H9 (cell line): ENCODE results near the gene MYO5C. TPM values are rescaled to one million over a fixed set of nuclear protein-coding genes. Genes with fewer than 3 reads are reported as not detected.

Experiments used
- DNase-seq: peaks from one replicate; pipeline ENCODE4 v3.0.0-alpha.2; 2017
- H2AFZ ChIP-seq: one replicate; pipeline ENCODE4 v1.6.1; 2013; ENCODE audit warnings: mild to moderate bottlenecking, low read length, control low read depth, moderate library complexity
- H2AK5ac ChIP-seq: 2 replicates; pipeline ENCODE4 v1.6.1; 2013; ENCODE audit warnings: low read length, control low read depth, mixed read lengths; ENCODE audit not compliant: insufficient read length
- H2BK120ac ChIP-seq: one replicate; pipeline ENCODE4 v1.6.1; 2013; ENCODE audit warnings: low read depth, mild to moderate bottlenecking, low read length, control low read depth, inconsistent platforms; ENCODE audit not compliant: poor library complexity, severe bottlenecking
- H2BK12ac ChIP-seq: 2 replicates; pipeline ENCODE4 v1.6.1; 2013; ENCODE audit warnings: low read length, control low read depth, mixed read lengths, low read depth; ENCODE audit not compliant: insufficient read length
- H2BK15ac ChIP-seq: 2 replicates; pipeline ENCODE4 v1.6.1; 2013; ENCODE audit warnings: low read depth, low read length, control low read depth
- H2BK20ac ChIP-seq: one replicate; pipeline ENCODE4 v1.6.1; 2013; ENCODE audit warnings: low read depth, mild to moderate bottlenecking, low read length, control low read depth, inconsistent platforms; ENCODE audit not compliant: poor library complexity, severe bottlenecking
- H2BK5ac ChIP-seq: 2 replicates; pipeline ENCODE4 v1.6.1; 2013; ENCODE audit warnings: low read length, control low read depth, mixed read lengths; ENCODE audit not compliant: insufficient read length
- H3K14ac ChIP-seq: 2 replicates; pipeline ENCODE4 v1.6.1; 2013; ENCODE audit warnings: low read length, control low read depth; ENCODE audit not compliant: insufficient read depth
- H3K18ac ChIP-seq: 2 replicates; pipeline ENCODE4 v1.6.1; 2013; ENCODE audit warnings: low read depth, mild to moderate bottlenecking, mixed read lengths, low read length, control low read depth; ENCODE audit not compliant: insufficient read length
- H3K23ac ChIP-seq: 2 replicates; pipeline ENCODE4 v1.6.1; 2013; ENCODE audit warnings: low read length, control low read depth, mixed read lengths, low read depth; ENCODE audit not compliant: insufficient read length
- H3K23me2 ChIP-seq: 2 replicates; pipeline ENCODE4 v1.6.1; 2013; ENCODE audit warnings: low read depth, mild to moderate bottlenecking, mixed read lengths, low read length, control low read depth; ENCODE audit not compliant: insufficient read length, poor library complexity, severe bottlenecking
- H3K27ac ChIP-seq: 2 replicates; pipeline ENCODE4 v1.5.1; 2013; ENCODE audit warnings: low read length, control low read depth, mixed read lengths, low read depth; ENCODE audit not compliant: insufficient read length
- H3K27me3 ChIP-seq: 2 replicates; pipeline ENCODE4 v1.6.1; 2013; ENCODE audit warnings: low read length, control low read depth, inconsistent platforms; ENCODE audit not compliant: insufficient read depth
- H3K4ac ChIP-seq: 2 replicates; pipeline ENCODE4 v1.6.1; 2013; ENCODE audit warnings: low read depth, mild to moderate bottlenecking, control low read depth, inconsistent platforms, low read length, moderate library complexity
- H3K4me1 ChIP-seq: 2 replicates; pipeline ENCODE4 v1.6.1; 2013; ENCODE audit warnings: low read length, control low read depth, inconsistent platforms; ENCODE audit not compliant: insufficient read depth
- H3K4me2 ChIP-seq: 2 replicates; pipeline ENCODE4 v1.6.1; 2013; ENCODE audit warnings: low read length, control low read depth, mixed read lengths; ENCODE audit not compliant: insufficient read length, insufficient read depth
- H3K56ac ChIP-seq: 2 replicates; pipeline ENCODE4 v1.6.1; 2013; ENCODE audit warnings: low read depth, mild to moderate bottlenecking, mixed read lengths, low read length, control low read depth; ENCODE audit not compliant: insufficient read length
- H3K79me1 ChIP-seq: 2 replicates; pipeline ENCODE4 v1.6.1; 2013; ENCODE audit warnings: low read depth, mild to moderate bottlenecking, moderate library complexity, low read length, control low read depth, inconsistent platforms; ENCODE audit not compliant: insufficient read depth, poor library complexity, severe bottlenecking
- H3K79me2 ChIP-seq: 2 replicates; pipeline ENCODE4 v1.6.1; 2013; ENCODE audit warnings: low read length, control low read depth, inconsistent platforms; ENCODE audit not compliant: insufficient read depth
- H3K9ac ChIP-seq: 2 replicates; pipeline ENCODE4 v1.6.1; 2013; ENCODE audit warnings: low read length, control low read depth, mixed read lengths; ENCODE audit not compliant: insufficient read length; ENCODE audit errors: extremely low read depth
- H3K9me3 ChIP-seq: one replicate; pipeline ENCODE4 v1.6.1; 2013; ENCODE audit warnings: low read depth, low read length, inconsistent platforms; ENCODE audit not compliant: control insufficient read depth
- H3T11ph ChIP-seq: one replicate; pipeline ENCODE4 v1.6.1; 2013; ENCODE audit warnings: mild to moderate bottlenecking, low read length, control low read depth, inconsistent platforms
- H4K20me1 ChIP-seq: one replicate; pipeline ENCODE4 v1.6.1; 2013; ENCODE audit not compliant: control insufficient read depth, insufficient read length, insufficient read depth
- H4K5ac ChIP-seq: 2 replicates; pipeline ENCODE4 v1.6.1; 2013; ENCODE audit warnings: low read depth, mild to moderate bottlenecking, mixed read lengths, low read length, control low read depth; ENCODE audit not compliant: insufficient read length
- H4K8ac ChIP-seq: replicated peaks from 2 replicates; pipeline ENCODE4 v1.6.1; 2013; ENCODE audit warnings: low read length, control low read depth, mixed read lengths, low read depth; ENCODE audit not compliant: insufficient read length
- H4K91ac ChIP-seq: 2 replicates; pipeline ENCODE4 v1.6.1; 2013; ENCODE audit warnings: low read depth, mild to moderate bottlenecking, moderate library complexity, mixed read lengths, low read length, control low read depth; ENCODE audit not compliant: insufficient read length
- H3K27ac Mint-ChIP-seq, 3 experiments: 2 replicates in 2 of 3; 3 replicates in 1 of 3; pipeline ENCODE4 v1.8.0; 2020 to 2021; ENCODE audit warnings: mixed read lengths in 3 of 3, mild to moderate bottlenecking in 1 of 3, moderate library complexity in 1 of 3
- H3K27me3 Mint-ChIP-seq: 2 replicates; pipeline ENCODE4 v1.8.0; 2021; ENCODE audit warnings: low read depth, mild to moderate bottlenecking, moderate library complexity, mixed read lengths
- H3K36me3 Mint-ChIP-seq, 3 experiments: 2 replicates in 2 of 3; 3 replicates in 1 of 3; pipeline ENCODE4 v1.8.0; 2020 to 2021; ENCODE audit warnings: low read depth in 3 of 3, mixed read lengths in 3 of 3; ENCODE audit not compliant: insufficient read depth in 1 of 3
- H3K4me1 Mint-ChIP-seq, 2 experiments: 2 replicates each; pipeline ENCODE4 v1.8.0; 2020; ENCODE audit warnings: mixed read lengths in 2 of 2
- H3K4me3 Mint-ChIP-seq, 2 experiments: 2 replicates in 1 of 2; 3 replicates in 1 of 2; pipeline ENCODE4 v1.8.0; 2020 to 2021; ENCODE audit warnings: mild to moderate bottlenecking in 2 of 2, mixed read lengths in 2 of 2, moderate library complexity in 1 of 2
- H3K9me3 Mint-ChIP-seq, 2 experiments: 2 replicates in 1 of 2; 3 replicates in 1 of 2; pipeline ENCODE4 v1.8.0; 2020; ENCODE audit warnings: mild to moderate bottlenecking in 2 of 2, mixed read lengths in 2 of 2, moderate library complexity in 1 of 2
- CTCF ChIP-seq: fragments of 200-600 bp; sonication (generic); conservative IDR thresholded peaks from 3 replicates; pipeline ENCODE4 v1.8.0; 2021; ENCODE audit warnings: antibody characterized with exemption, mild to moderate bottlenecking
- WGBS: extraction: QIAGEN DNeasy Blood & Tissue Kit; methylation state at CpG from one replicate; pipeline ENCODE4 v1.1.7; 2013; ENCODE audit warnings: missing lambda C conversion rate, low lambda C conversion rate, mixed read lengths; ENCODE audit not compliant: insufficient read length; ENCODE audit errors: extremely low coverage; 5-methylcytosine and 5-hydroxymethylcytosine counted together
- total RNA-seq: library from RNA; stranded (reverse); gene quantifications from 2 replicates; pipeline ENCODE4 v1.2.1, GENCODE V29; 2021

Gene MYO5C
- total RNA-seq, 1 experiment from 2014 or later, result 22.2 TPM

GRCh38 chr15:52289629-52290081, 5.9 kb downstream of the MYO5C start:
- Histone ChIP-seq H2BK120ac (no peak overlapping the region), H3K79me2 (peaks cover 4% of the 10 kb centered on the region; the same call in 1 of the 2 replicates), H3T11ph (no peak overlapping the region), H2BK20ac (no peak overlapping the region), H3K4me1 (peaks cover 6% of the 10 kb centered on the region; the same call in 1 of the 2 replicates), H2AFZ (no peak overlapping the region), H3K27ac (no peak overlapping the region), H3K18ac (no peak overlapping the region), H2AK5ac (no peak overlapping the region), H3K9me3 (no peaks in the 10 kb centered on the region), H2BK5ac (no peak overlapping the region), H3K23ac (no peak overlapping the region), H4K5ac (no peak overlapping the region), H3K23me2 (peaks cover under 1% of the 10 kb centered on the region), H3K27me3 (no peaks in the 10 kb centered on the region), H2BK12ac (no peak overlapping the region), H3K4ac (no peak overlapping the region), H3K56ac (no peak overlapping the region), H3K9ac (no peak overlapping the region), H4K8ac (no peak overlapping the region), H4K91ac (no peak overlapping the region), H2BK15ac (no peak overlapping the region), H3K14ac (no peak overlapping the region), H3K4me2 (no peak overlapping the region), H3K79me1 (no peaks in the 10 kb centered on the region), H4K20me1 (no peaks in the 10 kb centered on the region)
- no CpG with 5 or more reads among the region's 4 CpGs for WGBS
- Mint-ChIP-seq H3K9me3 (peaks cover 10 to 16% of the 10 kb centered on the region in 2 experiments; a peak in 4 of 5 replicates), H3K4me1 (peaks cover 44 to 47% of the 10 kb centered on the region in 2 experiments), H3K36me3 (peaks cover 29 to 45% (median 33%) of the 10 kb centered on the region in 3 experiments), H3K27me3 (no peaks in the 10 kb centered on the region), H3K27ac (peak overlapping the region in 2 of 3 experiments; percentile 85 to 93; a peak in 4 of 7 replicates), H3K4me3 (no peak overlapping the region)
- no peak for DNase-seq
- TF ChIP-seq CTCF, result no peak
